Measurements from ENCODE around the gene GPATCH3. TPM values are rescaled to one million over a fixed set of nuclear protein-coding genes. Genes with fewer than 3 reads are reported as not detected.
"Not testable (repeated sequence)": the region's sequence is repeated elsewhere in the genome, so short reads cannot be mapped to it uniquely, and the experiment has no call there.

The GPATCH3 gene
- total RNA-seq, 1 donor from 2014 or later = 15.7 TPM

GRCh38 chr1:26851106-26851684 lies 49.1 kb downstream of the GPATCH3 start:
- peaks cover 55 to 74% (median 66%) of the 10 kb centered on the region in 3 donors for H3K36me3 ChIP-seq (ENCODE audit: control insufficient read depth in 3 of 3, insufficient read depth in 3 of 3, low read length in 3 of 3)
- H3K27ac ChIP-seq (ENCODE audit: low read depth, low read length) = no peak overlapping the region
- no peaks in the 10 kb centered on the region for H3K9me3 ChIP-seq (ENCODE audit: control insufficient read depth in 3 of 3, low read length in 3 of 3)
- H3K9ac ChIP-seq (ENCODE audit: low read depth in 1 of 3, low read length in 3 of 3) = no peak overlapping the region
- H3K4me1 ChIP-seq (ENCODE audit: control insufficient read depth in 3 of 3, insufficient read depth in 3 of 3, low read length in 3 of 3) = peaks cover 3 to 12% (median 4%) of the 10 kb centered on the region in 3 donors
- no peaks in the 10 kb centered on the region for H3K27me3 ChIP-seq (ENCODE audit: control insufficient read depth in 3 of 3, insufficient read depth in 3 of 3, low read length in 3 of 3)
- no peak overlapping the region for H3K4me3 ChIP-seq (ENCODE audit: low read length in 3 of 3)

GRCh38 chr1:26848941-26849774 lies 51.1 kb downstream of the GPATCH3 start:
- H3K27ac ChIP-seq (ENCODE audit: low read depth, low read length) = no peak overlapping the region
- H3K9ac ChIP-seq (ENCODE audit: low read depth in 1 of 3, low read length in 3 of 3) = peak overlapping the region in 2 of 3 donors; percentile 3 to 8
- H3K36me3 ChIP-seq (ENCODE audit: control insufficient read depth in 3 of 3, insufficient read depth in 3 of 3, low read length in 3 of 3) = peaks cover 50 to 56% (median 51%) of the 10 kb centered on the region in 3 donors
- H3K4me3 ChIP-seq (ENCODE audit: low read length in 3 of 3) = no peak overlapping the region
- H3K27me3 ChIP-seq (ENCODE audit: control insufficient read depth in 3 of 3, insufficient read depth in 3 of 3, low read length in 3 of 3) = no peaks in the 10 kb centered on the region
- H3K4me1 ChIP-seq (ENCODE audit: control insufficient read depth in 3 of 3, insufficient read depth in 3 of 3, low read length in 3 of 3) = peaks cover 3 to 12% (median 4%) of the 10 kb centered on the region in 3 donors
- H3K9me3 ChIP-seq (ENCODE audit: control insufficient read depth in 3 of 3, low read length in 3 of 3) = no peaks in the 10 kb centered on the region

- Histone ChIP-seq H3K27ac (ENCODE audit: low read depth, low read length) (no peak overlapping the region), H3K36me3 (ENCODE audit: control insufficient read depth in 3 of 3, insufficient read depth in 3 of 3, low read length in 3 of 3) (peaks cover 44 to 53% (median 44%) of the 10 kb centered on the region in 3 donors), H3K4me1 (ENCODE audit: control insufficient read depth in 3 of 3, insufficient read depth in 3 of 3, low read length in 3 of 3) (peaks cover 3 to 12% (median 4%) of the 10 kb centered on the region in 3 donors), H3K9ac (ENCODE audit: low read depth in 1 of 3, low read length in 3 of 3) (no peak overlapping the region), H3K9me3 (ENCODE audit: control insufficient read depth in 3 of 3, low read length in 3 of 3) (no peaks in the 10 kb centered on the region), H3K27me3 (ENCODE audit: control insufficient read depth in 3 of 3, insufficient read depth in 3 of 3, low read length in 3 of 3) (no peaks in the 10 kb centered on the region), H3K4me3 (ENCODE audit: low read length in 3 of 3) (no peak overlapping the region)
These were observed 51.8 kb downstream of the GPATCH3 start for GRCh38 chr1:26848499-26848898.

GRCh38 chr1:26847826-26848225 lies 52.4 kb downstream of the GPATCH3 start:
- H3K36me3 ChIP-seq (ENCODE audit: control insufficient read depth in 3 of 3, insufficient read depth in 3 of 3, low read length in 3 of 3) = peaks cover 42 to 49% (median 43%) of the 10 kb centered on the region in 3 donors
- not testable (repeated sequence) for H3K27ac ChIP-seq (ENCODE audit: low read depth, low read length); H3K4me1 ChIP-seq (ENCODE audit: control insufficient read depth in 3 of 3, insufficient read depth in 3 of 3, low read length in 3 of 3); H3K9ac ChIP-seq (ENCODE audit: low read depth in 1 of 3, low read length in 3 of 3); H3K4me3 ChIP-seq (ENCODE audit: low read length in 3 of 3); H3K27me3 ChIP-seq (ENCODE audit: control insufficient read depth in 3 of 3, insufficient read depth in 3 of 3, low read length in 3 of 3); H3K9me3 ChIP-seq (ENCODE audit: control insufficient read depth in 3 of 3, low read length in 3 of 3)

GRCh38 chr1:26844424-26845196 lies 55.7 kb downstream of the GPATCH3 start:
- Histone ChIP-seq H3K9ac (ENCODE audit: low read depth in 1 of 3, low read length in 3 of 3) (no peak overlapping the region), H3K9me3 (ENCODE audit: control insufficient read depth in 3 of 3, low read length in 3 of 3) (no peaks in the 10 kb centered on the region), H3K4me1 (ENCODE audit: control insufficient read depth in 3 of 3, insufficient read depth in 3 of 3, low read length in 3 of 3) (peaks cover 0 to 7% (median 4%) of the 10 kb centered on the region in 3 donors), H3K27ac (ENCODE audit: low read depth, low read length) (no peak overlapping the region), H3K27me3 (ENCODE audit: control insufficient read depth in 3 of 3, insufficient read depth in 3 of 3, low read length in 3 of 3) (no peaks in the 10 kb centered on the region), H3K4me3 (ENCODE audit: low read length in 3 of 3) (no peak overlapping the region), H3K36me3 (ENCODE audit: control insufficient read depth in 3 of 3, insufficient read depth in 3 of 3, low read length in 3 of 3) (peaks cover 22 to 36% (median 27%) of the 10 kb centered on the region in 3 donors)

Other genes with a start within 250 kb of the GPATCH3 start
- gene ARID1A, start 204.5 kb downstream of the GPATCH3 start, total RNA-seq = 18.8 TPM
- 5.2 TPM for gene PIGV, start 112.5 kb downstream of the GPATCH3 start, total RNA-seq
- gene ZDHHC18, start 73.8 kb downstream of the GPATCH3 start, total RNA-seq = 3.7 TPM
- not detected for gene SFN, start 37.3 kb downstream of the GPATCH3 start, total RNA-seq
- 6.3 TPM for gene GPN2, start 10.2 kb downstream of the GPATCH3 start, total RNA-seq
- gene NR0B2, start 13.5 kb upstream of the GPATCH3 start, total RNA-seq = not detected
- gene NUDC, start 21.3 kb upstream of the GPATCH3 start, total RNA-seq = 17.7 TPM
- gene KDF1, start 60.0 kb upstream of the GPATCH3 start, total RNA-seq = not detected
- under 0.01 TPM for gene TRNP1, start 93.2 kb upstream of the GPATCH3 start, total RNA-seq
- 1.0 TPM for gene TENT5B, start 112.4 kb upstream of the GPATCH3 start, total RNA-seq

All from skeletal muscle tissue (tissue), 4 donors.